GM06990 (cell line): ENCODE data around the gene ZNF580.

Experiments used
- DNase-seq: peaks from one replicate; pipeline ENCODE4 v3.0.0-alpha.2; 2011; ENCODE audit not compliant: insufficient read length; ENCODE audit errors: extremely low read depth
- H3K27me3 ChIP-seq: replicated peaks from 2 replicates; pipeline ENCODE4 v1.6.0; 2011; ENCODE audit warnings: low read length; ENCODE audit not compliant: control insufficient read depth, insufficient read depth
- H3K36me3 ChIP-seq: 2 replicates; pipeline ENCODE4 v1.5.1; 2011; ENCODE audit warnings: low read length; ENCODE audit not compliant: control insufficient read depth, insufficient read depth
- H3K4me3 ChIP-seq: replicated peaks from 2 replicates; pipeline ENCODE4 v1.5.1; 2011; ENCODE audit warnings: low read depth, mild to moderate bottlenecking, control low read depth, low read length
- TF ChIP-seq, protein P1 (sequence below): IDR thresholded peaks from 2 replicates; pipeline ENCODE4 v1.5.1; 2011; ENCODE audit warnings: low read length, control low read depth, mild to moderate bottlenecking, inconsistent platforms; ENCODE audit not compliant: insufficient read depth, poor library complexity, severe bottlenecking

Gene ZNF580

DNA sequence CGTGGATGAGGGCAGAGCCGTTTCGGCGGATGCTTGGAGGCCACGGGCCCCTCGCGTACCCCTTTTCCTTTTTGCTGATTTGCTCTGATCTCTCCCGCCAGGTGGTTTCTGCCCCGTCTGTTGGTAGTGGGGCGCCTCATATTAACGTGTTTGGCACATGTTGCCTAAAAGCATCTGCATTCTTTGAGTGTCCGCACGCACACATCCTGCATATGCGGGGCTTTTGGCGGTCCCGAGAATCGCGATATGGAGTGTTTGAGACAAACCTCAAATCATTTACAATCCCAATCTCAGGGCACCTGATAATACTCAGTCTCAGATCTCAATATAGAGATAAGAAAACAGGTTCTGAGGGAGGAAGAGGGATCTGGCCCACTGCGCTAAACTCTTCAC, 14.8 kb downstream of the ZNF580 start:
- TF ChIP-seq, protein P1, sequence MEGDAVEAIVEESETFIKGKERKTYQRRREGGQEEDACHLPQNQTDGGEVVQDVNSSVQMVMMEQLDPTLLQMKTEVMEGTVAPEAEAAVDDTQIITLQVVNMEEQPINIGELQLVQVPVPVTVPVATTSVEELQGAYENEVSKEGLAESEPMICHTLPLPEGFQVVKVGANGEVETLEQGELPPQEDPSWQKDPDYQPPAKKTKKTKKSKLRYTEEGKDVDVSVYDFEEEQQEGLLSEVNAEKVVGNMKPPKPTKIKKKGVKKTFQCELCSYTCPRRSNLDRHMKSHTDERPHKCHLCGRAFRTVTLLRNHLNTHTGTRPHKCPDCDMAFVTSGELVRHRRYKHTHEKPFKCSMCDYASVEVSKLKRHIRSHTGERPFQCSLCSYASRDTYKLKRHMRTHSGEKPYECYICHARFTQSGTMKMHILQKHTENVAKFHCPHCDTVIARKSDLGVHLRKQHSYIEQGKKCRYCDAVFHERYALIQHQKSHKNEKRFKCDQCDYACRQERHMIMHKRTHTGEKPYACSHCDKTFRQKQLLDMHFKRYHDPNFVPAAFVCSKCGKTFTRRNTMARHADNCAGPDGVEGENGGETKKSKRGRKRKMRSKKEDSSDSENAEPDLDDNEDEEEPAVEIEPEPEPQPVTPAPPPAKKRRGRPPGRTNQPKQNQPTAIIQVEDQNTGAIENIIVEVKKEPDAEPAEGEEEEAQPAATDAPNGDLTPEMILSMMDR, result no peak
- Histone ChIP-seq H3K36me3 (peaks cover 22% of the 10 kb centered on the region), H3K27me3 (no peaks in the 10 kb centered on the region), H3K4me3 (peak overlapping the region; percentile 77)
- no peak for DNase-seq

DNA sequence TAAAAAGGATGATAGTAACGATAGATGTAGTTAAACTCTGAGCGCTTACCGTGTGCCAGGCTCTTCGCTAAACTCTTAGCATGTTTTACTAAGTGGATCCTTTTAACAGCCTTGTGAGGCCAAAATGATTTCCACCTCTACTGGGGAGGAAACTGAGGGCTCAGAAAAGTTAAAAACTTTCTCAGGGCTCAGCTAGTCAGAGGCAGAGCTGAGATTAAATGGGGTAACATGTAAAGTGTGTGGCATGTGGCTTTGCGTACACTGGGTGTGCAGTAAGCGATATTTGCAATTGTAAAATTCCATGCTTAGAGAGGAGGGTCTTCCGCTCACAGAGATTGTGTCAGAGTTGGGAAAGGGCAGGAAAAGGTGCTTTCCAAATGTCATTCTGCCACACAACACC, 15.8 kb downstream of the ZNF580 start:
- no peak for DNase-seq
- peaks cover 26% of the 10 kb centered on the region for H3K36me3 ChIP-seq
- H3K4me3 ChIP-seq, result peak overlapping the region; percentile 77

DNA sequence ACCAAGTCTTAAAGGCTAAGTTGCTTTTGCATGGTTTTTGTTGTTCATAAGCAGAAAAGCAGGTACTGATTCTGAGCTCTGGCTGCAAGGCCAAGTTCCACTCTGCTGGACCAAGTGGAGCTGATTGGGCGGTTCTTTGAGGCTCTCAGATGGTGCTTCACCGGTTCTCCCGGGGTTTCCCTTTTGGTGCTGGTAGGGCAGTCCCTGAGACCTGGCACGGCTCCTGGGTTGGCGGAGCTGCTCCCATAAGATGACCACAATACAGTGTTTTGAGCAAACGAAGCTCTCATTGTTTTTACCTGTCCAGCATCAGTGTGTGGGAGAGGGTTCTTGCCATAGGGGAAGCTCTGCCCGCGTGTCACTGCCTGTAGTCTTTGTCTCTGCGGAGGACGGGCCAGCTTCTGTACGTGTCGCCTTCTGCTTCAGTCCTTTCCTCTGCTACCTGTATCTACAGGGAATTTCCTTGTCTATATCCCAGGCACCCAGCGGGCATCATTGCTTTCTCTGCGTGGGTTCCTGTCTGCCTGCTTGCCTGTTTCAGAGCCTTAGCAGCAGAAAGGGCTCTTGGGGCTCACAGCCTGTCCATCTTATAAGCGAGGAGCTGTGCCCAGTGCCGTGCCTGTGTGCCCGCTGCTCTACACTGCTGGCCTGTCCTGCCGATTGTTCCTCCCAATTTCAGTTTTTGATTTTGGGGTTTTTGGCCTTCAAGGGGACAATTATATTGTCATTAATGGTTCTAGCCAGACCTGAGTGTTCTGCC, 16.4 kb downstream of the ZNF580 start:
- TF ChIP-seq, protein P1, result no peak
- no peak for DNase-seq
- peak overlapping the region; percentile 77 for H3K4me3 ChIP-seq
- no peaks in the 10 kb centered on the region for H3K27me3 ChIP-seq
- H3K36me3 ChIP-seq, result peaks cover 28% of the 10 kb centered on the region

More for the DNA sequence above, 15.8 kb downstream of the ZNF580 start:
- TF ChIP-seq, protein P1, result no peak
- no peaks in the 10 kb centered on the region for H3K27me3 ChIP-seq

DNA sequence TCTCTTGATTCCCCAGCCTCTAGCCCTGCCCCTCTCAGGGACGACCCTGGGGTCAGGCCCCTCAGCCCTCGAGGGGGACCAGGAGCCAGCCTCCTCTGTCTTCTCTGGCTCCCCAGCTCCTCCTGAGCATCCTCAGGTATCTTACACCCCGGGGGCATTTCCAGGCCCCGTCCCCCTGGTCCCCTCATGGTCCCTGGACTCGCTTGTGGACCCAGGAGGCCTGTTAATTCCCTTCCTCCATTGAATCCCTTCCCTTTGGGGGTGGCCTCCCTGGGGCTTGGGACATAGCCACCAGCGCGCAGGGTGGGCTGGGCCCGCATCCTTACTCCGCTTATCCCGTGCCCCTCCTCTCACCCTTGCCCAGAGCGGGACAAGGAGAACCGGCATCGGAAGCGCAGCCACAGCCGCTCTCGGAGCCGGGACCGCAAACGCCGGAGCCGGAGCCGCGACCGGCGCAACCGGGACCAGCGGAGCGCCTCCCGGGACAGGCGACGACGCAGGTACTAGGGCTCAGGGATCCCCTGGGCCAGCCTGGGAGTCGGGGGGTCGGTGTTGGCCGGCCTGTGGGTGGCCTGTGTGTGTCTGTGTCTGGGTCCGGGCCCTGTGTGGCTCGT, 18.2 kb downstream of the ZNF580 start:
- TF ChIP-seq, protein P1, result no peak
- H3K4me3 ChIP-seq, result peak overlapping the region; percentile 77
- no peaks in the 10 kb centered on the region for H3K27me3 ChIP-seq
- peaks cover 41% of the 10 kb centered on the region for H3K36me3 ChIP-seq
- DNase-seq, result no peak

DNA sequence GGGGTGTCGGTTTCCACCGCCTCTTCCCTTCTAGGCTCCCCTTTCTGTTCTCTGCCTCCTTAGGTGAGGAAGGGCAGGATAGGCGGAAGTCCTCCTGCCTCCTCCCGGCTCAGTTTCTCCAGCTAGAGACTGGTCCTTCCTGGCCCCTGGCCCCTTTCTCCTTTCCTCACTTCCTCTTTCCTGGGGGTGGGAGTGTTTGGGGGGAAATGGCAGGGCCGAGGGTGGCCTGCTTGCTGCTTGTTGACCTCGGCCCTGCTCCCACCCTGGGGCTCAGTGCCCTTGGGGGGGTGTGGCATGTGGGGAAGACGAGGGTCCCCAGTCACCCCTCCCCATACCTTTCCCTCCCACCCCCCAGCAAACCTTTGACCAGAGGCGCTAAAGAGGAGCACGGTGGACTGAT, 19.0 kb downstream of the ZNF580 start:
- no peaks in the 10 kb centered on the region for H3K27me3 ChIP-seq
- TF ChIP-seq, protein P1, result no peak

More for the DNA sequence above, 19.0 kb downstream of the ZNF580 start:
- no peak for DNase-seq
- no peak overlapping the region for H3K4me3 ChIP-seq
- peaks cover 48% of the 10 kb centered on the region for H3K36me3 ChIP-seq
